HG03565 (cell line): ENCODE measurements around the gene TMEM259.

Source experiments
- ATAC-seq: cut with Tn5 transposase; IDR thresholded peaks from one replicate; pipeline ENCODE4 v1.9.1; 2021; ENCODE audit warnings: mild to moderate bottlenecking, moderate library complexity; ENCODE audit not compliant: unreplicated experiment

The TMEM259 gene

DNA sequence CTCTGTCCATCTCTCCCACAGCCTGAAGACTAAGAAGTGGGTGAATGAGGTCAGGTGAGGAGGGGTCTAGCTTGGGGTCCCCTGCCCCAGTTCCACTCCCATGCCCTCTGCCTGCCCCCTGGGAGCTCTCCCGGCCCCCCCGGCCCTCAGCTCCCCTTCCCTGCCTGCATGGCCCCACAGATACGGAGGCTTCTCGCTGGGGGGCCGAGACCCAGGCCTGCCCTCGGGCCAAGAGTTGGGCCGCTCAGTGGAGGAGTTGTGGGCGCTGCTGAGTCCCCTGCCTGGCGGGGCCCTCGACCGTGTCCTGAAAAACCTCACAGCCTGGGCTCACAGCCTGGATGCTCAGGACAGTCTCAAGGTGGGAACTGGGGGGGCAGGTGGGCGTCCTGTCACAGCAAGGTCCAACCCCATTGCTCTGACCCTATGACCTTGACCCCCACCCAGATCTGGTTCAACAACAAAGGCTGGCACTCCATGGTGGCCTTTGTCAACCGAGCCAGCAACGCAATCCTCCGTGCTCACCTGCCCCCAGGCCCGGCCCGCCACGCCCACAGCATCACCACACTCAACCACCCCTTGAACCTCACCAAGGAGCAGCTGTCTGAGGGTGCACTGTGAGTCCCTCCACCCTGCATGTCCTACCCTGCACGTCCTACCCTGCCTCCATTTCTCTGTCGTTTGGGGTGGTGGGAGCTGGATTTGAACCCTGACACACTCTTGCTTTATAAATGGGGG, 35.1 kb upstream of the TMEM259 start:
- no peak for ATAC-seq

DNA sequence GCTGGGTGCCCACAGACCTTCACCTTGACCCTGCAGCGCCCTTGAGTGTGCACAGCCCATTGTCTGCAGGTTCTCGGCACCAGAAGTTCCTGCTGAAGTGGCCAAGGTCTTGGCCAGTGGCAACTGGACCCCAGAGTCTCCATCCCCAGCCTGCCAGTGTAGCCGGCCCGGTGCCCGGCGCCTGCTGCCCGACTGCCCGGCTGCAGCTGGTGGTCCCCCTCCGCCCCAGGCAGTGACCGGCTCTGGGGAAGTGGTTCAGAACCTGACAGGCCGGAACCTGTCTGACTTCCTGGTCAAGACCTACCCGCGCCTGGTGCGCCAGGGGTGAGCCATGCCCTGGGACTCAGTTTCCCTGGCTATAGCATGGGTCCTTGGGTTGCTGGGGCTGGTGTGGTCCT, 34.1 kb upstream of the TMEM259 start:
- ATAC-seq, result no peak

DNA sequence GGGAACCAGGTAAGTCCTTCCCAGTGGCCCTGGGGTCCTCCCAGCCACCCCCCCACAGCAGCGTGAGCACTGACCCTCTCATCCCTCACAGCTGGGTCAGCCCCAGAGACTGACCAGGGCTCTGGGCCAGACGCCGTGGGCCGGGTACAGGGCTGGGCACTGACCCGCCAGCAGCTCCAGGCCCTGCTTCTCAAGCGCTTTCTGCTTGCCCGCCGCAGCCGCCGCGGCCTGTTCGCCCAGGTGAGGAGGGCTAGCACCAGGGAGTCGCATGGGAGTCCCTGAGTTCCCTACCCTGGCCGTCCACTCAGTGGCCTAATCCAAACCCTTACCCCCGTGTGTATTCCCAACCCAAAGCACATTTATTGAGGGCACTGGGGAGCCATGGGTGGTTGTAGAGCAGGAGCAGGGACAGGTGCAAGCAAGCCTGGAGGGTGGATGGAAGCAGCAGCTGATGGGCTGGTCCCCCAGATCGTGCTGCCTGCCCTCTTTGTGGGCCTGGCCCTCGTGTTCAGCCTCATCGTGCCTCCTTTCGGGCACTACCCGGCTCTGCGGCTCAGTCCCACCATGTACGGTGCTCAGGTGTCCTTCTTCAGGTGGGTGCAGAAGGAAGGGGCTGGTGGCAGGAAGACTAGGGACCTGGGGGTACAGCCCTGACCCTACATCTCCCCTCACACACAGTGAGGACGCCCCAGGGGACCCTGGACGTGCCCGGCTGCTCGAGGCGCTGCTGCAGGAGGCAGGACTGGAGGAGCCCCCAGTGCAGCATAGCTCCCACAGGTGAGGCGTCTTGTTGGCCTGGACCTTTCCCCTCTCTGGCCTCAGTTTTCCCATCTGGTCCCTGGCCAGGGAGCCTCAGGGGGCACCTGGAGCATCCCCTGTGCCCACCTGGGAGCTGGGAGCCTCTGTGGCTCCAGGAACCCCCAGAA, 33.4 kb upstream of the TMEM259 start:
- no peak for ATAC-seq

DNA sequence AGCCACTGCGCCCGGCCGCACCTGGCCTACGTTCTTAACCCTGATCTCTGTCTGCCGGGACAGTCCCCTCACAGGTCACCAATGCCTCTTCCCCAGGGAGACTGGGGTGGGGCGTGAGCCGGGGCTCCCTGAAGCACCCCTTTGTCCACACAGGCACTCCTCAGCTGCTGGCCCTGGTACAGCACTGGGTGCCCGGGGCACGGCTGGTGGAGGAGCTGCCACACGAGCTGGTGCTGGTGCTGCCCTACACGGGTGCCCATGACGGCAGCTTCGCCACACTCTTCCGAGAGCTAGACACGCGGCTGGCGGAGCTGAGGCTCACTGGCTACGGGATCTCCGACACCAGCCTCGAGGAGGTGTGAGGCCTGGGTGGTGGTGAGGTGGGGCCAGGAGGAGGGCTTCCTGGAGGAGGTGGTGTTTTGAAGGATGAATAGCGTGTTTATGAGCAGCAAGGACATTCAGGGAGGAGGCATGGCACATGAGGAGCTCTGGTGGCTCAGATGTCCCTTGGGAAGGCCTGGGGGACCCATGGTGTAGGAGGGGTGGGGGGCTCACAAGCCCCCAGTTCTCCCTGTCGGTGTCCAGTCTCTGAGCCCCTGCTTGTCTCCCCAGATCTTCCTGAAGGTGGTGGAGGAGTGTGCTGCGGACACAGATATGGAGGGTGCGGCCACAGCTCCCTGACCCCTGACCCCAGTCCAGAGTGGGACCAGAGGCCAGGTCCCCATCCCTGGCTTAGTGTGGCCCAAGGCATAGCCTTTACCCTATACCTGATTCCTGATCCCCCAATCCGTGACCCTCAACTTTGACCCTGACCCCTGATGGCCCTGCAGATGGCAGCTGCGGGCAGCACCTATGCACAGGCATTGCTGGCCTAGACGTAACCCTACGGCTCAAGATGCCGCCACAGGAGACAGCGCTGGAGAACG, 32.5 kb upstream of the TMEM259 start:
- no peak for ATAC-seq

DNA sequence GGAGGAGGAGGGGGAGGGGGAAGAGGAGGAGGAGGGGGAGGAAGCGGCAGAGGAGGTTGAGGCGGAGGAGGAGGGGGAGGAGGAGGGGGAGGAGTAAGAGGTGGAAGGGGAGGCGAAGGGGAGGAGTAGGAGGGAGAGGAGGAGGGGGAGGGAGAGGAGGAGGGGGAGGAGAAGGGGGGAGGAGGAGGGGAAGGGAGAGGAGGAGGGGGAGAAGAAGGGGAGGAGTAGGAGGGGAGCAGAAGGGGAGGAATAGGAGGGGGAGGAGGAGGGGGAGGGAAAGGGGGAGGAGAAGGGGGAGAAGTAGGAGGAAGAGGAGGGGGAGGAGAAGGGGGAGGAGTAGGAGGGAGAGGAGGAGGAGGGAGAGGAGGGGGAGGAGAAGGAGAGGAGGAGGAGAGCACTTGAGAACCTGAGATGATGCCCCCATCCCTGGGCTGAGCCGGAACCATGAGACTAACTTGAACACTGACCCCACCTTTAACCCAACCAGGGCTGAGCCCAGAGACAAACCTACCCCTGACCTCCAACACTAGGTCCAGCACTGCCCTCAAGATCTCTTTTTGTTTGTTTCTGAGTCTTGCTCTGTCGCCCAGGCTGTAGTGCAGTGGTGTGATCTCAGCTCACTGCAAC, 31.5 kb upstream of the TMEM259 start:
- ATAC-seq, result no peak

DNA sequence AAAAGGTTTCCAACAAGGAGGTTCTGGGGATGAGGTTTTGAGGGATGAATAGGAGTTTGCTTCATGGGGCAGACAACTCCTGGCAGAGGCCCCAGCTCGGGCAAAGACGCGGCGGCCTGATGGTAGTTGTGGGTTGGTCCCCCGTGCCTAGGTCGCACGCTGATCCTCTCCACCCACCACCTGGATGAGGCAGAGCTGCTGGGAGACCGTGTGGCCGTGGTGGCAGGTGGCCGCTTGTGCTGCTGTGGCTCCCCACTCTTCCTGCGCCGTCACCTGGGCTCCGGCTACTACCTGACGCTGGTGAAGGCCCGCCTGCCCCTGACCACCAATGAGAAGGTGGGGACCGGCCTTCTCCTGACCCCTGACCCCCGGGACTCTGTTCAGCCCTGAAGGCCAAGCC, 30.9 kb upstream of the TMEM259 start:
- no peak for ATAC-seq

- no peak for ATAC-seq
Measured at GRCh38 chr19:1050989-1051788, 30.3 kb upstream of the TMEM259 start.

DNA sequence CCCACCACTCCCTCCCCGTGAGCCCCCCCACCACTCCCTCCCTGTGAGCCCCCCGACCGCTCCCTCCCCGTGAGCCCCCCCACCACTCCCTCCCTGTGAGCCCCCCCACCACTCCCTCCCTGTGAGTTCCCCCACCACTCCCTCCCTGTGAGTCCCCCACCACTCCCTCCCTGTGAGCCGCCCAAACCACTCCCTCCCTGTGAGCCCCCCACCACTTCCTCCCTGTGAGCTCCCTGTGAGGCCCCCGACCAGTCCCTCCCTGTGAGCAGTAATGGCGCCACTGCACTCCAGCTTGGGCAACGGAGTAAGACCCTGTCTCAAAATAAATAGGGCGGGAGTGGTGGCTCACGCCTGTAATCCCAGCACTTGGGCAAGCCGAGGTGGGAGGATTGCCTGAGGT, 28.9 kb upstream of the TMEM259 start:
- ATAC-seq, result no peak

DNA sequence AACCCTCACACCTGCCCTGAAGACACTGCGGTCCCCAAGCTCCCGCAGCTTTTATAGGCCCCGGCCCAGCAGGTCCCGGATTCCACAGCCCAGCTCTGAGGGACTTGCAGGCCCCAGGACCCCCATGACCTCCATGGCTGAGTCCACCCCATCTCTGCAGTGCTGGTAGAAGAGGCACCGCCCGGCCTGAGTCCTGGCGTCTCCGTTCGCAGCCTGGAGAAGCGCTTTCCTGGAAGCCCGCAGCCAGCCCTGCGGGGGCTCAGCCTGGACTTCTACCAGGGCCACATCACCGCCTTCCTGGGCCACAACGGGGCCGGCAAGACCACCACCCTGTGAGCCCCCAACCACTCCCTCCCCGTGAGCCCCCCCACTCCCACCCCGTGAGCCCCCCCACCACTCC, 28.2 kb upstream of the TMEM259 start:
- ATAC-seq, result no peak

GRCh38 chr19:1047696-1048147, 26.8 kb upstream of the TMEM259 start:
- no peak for ATAC-seq

GRCh38 chr19:1046836-1047695, 26.1 kb upstream of the TMEM259 start:
- no peak for ATAC-seq

DNA sequence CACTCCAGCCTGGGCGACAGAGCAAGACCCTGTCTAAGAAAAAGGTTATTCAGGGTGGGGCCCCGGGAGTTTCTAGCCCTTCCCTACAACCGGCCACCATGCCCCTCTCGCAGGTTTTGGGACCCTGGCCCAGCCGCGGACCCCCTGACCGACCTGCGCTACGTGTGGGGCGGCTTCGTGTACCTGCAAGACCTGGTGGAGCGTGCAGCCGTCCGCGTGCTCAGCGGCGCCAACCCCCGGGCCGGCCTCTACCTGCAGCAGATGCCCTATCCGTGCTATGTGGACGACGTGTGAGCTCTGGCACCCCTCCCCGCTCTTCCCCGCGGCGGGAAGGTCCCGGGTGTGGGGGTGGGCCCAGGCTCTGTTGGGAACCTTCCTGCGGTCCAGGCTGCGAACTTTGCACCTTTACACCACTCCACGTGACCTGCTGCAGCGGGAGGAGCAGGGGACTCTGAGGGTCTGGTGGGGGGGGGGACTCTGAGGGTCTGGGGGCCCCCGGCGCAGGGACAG, 25.2 kb upstream of the TMEM259 start:
- no peak for ATAC-seq

- peak; percentile 37 for ATAC-seq
Measured at GRCh38 chr19:1045247-1045603, 24.3 kb upstream of the TMEM259 start.

GRCh38 chr19:1042689-1043511, 22.0 kb upstream of the TMEM259 start:
- ATAC-seq, result no peak

DNA sequence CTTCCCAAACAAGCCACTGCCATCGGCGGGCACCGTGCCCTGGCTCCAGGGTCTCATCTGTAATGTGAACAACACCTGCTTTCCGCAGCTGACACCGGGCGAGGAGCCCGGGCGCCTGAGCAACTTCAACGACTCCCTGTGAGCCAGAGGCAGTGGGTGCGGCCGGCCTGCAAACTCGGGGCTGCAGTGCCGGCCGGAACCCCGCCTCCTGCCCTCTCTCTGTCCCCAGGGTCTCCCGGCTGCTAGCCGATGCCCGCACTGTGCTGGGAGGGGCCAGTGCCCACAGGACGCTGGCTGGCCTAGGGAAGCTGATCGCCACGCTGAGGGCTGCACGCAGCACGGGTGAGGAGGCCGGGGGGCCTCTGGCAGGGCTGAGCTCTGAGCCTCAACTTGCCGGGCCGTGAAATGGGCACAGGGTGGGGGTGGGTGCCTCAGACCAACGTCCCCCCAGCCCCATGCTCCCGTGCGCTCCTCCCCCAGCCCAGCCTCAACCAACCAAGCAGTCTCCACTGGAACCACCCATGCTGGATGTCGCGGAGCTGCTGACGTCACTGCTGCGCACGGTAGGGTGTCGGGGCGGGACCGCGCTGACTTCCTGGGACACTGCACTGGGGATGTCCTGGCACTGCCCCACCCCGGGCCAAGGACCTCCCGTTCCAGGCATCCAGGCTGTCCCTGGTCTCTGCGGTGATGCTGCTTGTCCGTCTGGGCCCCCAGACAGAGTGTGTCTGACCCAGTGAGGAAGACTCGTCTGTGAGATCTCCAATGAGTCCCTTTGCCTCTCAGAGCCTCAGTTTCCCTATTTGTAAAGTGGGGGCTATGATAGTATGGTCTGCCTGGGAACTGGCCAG, 21.1 kb upstream of the TMEM259 start:
- ATAC-seq, result no peak

GRCh38 chr19:1041272-1041834, 20.4 kb upstream of the TMEM259 start:
- no peak for ATAC-seq
